ENCODE measurements around the gene TMEM125.

The TMEM125 gene

DNA sequence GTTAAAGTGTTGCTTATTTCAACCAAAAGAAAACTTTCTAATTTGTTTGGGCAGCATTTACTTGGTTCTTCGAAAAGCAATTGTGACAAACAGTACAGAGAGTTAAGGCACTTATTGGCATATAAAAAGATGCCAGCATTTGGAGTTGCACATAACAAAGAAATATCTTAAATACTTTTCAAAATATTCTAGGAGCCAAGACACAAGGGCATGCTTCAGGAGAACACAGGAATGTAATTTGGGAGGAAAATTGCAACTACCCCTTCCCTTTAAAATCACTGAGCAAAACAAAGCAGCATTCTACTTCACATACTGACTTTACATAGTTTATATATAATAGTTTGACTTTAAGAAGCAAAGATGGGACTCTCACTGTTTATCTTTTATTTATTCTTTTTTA, 26.4 kb downstream of the TMEM125 start:
- DNase-seq: no peak

GRCh38 chr1:43298055-43298454, 28.3 kb downstream of the TMEM125 start:
- DNase-seq: no peak

DNA sequence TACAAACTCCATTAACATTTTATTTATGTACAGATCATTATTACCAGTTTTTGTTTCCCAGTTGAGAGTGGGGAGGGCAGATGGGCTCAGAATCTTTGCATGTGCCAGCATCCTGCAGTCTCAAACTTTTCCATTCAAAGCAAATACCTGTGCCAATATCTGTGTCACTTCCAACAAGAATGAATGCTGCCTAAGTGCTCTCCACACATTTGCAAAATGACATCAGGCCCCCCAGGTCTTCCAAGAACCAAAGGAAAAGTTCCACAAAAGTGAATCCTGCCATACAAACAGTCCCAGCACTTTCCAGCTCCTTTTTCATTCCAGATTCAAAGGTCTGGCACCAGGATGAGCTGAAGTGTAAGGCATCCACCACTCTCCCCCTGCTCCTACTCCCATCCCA, 29.3 kb downstream of the TMEM125 start:
- DNase-seq: no peak

DNA sequence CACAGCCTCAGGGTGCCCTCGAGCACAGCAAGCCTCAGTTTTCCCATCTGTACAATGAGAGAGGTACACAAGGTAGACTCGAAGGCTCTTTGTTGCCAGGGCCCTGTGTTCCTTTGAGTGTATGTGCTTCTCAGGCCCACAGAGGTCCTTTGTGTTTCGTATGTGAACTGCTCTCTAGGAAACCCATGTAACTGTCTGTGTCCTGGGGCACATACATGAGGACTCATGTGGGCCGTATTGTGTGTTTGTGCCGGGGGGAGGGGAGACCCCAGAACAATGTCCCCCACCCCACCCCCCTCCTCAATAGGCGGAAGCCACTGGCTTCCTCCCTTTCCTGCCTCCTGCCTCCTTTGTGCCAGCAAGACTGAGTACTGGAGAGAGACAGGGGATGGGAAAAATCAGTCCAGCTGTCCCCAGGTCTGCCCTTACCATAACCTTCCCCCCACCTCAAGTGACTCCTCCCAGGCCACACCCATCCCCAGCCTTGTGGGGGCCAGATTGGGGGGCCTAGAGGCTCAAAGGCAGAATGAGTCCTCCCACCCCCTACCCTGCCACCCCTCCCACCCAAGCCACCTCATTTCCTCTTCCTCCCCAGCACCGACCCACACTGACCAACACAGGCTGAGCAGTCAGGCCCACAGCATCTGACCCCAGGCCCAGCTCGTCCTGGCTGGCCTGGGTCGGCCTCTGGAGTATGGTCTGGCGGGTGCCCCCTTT, 30.8 kb downstream of the TMEM125 start, which contains the start of gene TIE1:
Gene TIE1 (plus strand): TSS at position 605 of the 717 bp plus-strand sequence. CDS start 90 bp downstream, at position 695.
- DNase-seq: no peak

DNA sequence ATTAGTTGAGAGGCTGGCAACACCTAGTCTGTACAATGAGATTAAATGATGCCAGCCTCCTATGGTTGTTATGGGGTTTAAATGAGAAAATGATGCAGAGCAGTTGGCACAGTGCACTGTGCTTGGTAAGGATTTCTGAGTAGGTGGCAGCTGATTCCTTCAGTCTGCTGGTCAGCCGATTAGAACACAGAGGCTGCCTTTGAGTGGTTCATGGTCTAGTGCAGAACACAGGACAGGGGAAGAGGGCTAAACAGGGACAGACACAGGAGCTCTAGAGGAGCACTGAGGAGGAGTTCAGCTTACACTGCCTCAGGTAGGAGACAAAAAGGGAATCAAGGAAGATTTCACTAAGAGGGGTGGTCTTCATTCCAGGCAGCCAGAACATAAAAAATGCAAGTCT, 32.4 kb downstream of the TMEM125 start:
- no peak for DNase-seq

DNA sequence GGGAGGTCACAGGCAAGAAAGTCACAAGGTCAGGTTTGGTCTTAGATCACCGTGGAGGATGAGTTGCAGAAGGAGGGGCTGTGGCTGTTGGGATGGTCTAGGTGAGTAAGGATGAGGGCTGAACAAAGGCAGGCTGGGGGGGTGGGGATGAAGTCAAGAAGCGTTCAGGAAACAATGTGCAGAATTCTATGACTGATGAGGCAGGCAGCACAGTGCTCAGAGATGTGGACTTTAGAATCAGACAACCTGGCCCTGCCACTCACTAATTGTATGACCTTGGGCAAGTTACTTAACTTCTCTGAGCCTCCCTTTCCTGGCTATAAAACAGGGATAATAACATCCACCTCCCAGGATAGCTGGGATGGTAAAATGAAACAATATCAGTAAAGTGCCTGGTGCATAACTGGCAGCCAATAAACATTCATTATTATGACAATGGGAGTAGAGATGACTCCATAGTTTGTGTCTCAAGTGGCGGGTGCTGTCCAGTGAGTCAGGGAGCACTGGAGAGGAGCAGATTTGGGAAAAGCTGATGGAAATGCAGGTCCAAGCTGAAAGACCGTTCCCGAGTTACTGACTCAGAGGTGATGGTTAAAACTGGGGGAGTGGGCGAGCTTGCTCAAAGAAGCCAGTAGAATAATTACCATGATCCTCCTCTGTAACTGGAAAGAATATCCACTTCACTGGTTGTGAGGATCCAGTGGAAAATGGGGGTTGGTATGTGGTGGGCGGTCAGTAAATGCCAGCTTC, 33.1 kb downstream of the TMEM125 start:
- no peak for DNase-seq

- no peak for DNase-seq
Measured at GRCh38 chr1:43303471-43304313, 33.9 kb downstream of the TMEM125 start.

- DNase-seq: no peak
Measured at GRCh38 chr1:43304314-43304681, 34.5 kb downstream of the TMEM125 start.

DNA sequence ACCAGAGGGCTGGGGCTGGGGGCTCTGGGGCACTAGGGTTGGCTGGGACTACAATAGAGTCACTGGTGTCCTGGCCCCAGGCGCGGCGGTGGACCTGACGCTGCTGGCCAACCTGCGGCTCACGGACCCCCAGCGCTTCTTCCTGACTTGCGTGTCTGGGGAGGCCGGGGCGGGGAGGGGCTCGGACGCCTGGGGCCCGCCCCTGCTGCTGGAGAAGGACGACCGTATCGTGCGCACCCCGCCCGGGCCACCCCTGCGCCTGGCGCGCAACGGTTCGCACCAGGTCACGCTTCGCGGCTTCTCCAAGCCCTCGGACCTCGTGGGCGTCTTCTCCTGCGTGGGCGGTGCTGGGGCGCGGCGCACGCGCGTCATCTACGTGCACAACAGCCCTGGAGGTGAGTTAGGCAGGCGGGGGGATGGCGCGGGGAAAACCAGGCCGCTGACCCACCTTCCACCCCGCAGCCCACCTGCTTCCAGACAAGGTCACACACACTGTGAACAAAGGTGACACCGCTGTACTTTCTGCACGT, 35.1 kb downstream of the TMEM125 start:
- DNase-seq: no peak

GRCh38 chr1:43305461-43305860, 35.7 kb downstream of the TMEM125 start:
- no peak for DNase-seq

DNA sequence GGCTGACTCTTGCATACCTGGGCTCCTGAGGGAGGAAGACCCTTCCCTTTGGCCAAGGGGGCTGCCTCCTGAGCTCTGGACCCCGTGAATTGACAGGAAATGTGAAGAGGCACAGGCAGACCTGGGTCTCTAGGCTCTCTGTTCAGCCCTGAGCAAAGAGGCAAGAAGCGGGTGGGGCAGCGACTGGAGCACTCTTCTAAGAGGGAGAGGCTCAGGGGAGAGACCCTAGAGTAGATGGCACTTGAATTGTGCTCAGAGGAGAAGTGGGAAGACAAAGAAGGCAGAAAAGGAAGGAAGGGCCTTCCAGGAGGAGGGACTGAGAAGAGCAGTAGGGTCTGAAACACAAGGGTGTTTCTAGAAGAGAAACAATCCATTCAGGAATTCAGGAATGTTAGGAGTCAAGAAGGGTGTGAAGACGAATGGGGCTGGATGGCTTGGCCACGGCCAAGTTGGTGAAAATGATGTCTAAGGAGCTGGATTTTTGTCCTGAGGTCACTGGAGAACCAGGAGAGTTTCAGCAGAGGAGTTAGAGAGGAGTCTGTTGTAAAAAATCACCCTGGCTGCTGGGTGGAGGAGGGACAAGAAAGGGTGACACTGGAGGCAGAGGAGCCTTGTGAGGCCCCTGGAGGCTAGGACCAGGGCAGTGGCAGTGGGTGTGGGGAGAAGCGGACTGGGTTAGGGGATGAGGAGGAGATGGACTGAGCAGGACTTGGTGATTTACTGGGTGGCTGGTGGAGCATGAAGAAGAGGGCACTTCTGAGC, 36.3 kb downstream of the TMEM125 start:
- no peak for DNase-seq

DNA sequence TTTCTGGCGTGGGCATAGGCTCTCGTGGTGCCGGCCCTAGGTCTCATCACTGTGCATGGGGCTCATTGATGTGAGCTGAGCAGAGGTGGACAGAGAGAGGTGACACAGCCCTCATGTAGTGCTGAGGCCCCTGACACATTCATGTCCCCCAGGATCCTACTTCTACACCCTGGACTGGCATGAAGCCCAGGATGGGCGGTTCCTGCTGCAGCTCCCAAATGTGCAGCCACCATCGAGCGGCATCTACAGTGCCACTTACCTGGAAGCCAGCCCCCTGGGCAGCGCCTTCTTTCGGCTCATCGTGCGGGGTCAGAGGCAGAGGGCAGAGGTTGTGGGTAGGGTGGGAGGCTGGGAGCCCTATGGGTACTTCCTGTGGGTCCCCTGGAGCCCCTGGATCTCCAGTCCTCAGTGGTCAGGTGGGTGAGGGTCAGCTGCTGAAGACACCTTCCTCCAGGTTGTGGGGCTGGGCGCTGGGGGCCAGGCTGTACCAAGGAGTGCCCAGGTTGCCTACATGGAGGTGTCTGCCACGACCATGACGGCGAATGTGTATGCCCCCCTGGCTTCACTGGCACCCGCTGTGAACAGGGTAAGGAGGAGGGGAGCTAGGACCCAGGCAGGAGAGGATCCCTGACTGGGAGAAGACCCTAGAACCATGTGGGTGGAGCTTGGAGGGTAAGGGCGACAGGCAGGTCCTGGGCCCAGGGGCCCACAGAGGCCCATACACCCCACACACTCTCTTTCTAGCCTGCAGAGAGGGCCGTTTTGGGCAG, 37.1 kb downstream of the TMEM125 start:
- no peak for DNase-seq

DNA sequence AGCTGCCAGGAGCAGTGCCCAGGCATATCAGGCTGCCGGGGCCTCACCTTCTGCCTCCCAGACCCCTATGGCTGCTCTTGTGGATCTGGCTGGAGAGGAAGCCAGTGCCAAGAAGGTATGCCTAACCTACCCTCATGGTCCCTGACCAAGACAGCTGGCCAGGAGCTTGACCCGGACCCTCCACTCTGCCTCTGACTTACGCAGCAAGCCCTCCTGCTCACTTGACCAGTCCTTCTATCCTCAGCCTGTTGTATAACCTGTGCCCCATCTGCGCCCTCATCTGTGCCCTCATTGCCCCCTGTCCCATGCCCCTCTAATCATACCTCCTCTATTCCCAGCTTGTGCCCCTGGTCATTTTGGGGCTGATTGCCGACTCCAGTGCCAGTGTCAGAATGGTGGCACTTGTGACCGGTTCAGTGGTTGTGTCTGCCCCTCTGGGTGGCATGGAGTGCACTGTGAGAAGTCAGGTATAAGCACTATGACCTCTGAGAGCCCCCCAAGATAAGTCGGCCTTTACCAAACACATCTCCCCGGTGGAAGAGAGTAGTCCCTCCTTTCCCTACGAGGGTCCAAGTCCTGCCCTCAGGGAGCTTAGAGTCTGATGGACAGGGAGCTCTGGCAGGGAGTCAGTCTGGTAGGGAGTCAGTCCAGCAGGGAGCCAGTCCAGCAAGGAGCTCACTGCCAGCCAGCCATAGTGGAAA, 37.8 kb downstream of the TMEM125 start:
- DNase-seq: no peak

- no peak for DNase-seq
Measured at GRCh38 chr1:43308635-43309404, 39.0 kb downstream of the TMEM125 start.

- DNase-seq: no peak
Measured at GRCh38 chr1:43309405-43310025, 39.7 kb downstream of the TMEM125 start.

GRCh38 chr1:43311521-43311920, 41.7 kb downstream of the TMEM125 start:
- DNase-seq: no peak

- no peak for DNase-seq
Measured at GRCh38 chr1:43312212-43312623, 42.4 kb downstream of the TMEM125 start.

GRCh38 chr1:43312663-43313515, 43.1 kb downstream of the TMEM125 start:
- DNase-seq: no peak

- DNase-seq: no peak
Measured at GRCh38 chr1:43313771-43314170, 44.0 kb downstream of the TMEM125 start.

Measured in CD4-positive, alpha-beta T cell treated with Interleukin-21 for 1 hour (primary cell).